Endodermal cell (in vitro differentiated cells): ENCODE data around the gene GNA12. TPM values are rescaled to one million over a fixed set of nuclear protein-coding genes. Genes with fewer than 3 reads are reported as not detected.
A peak's percentile ranks its signal among the peaks of the same experiment; 100 is the strongest.

Experiments used
- DNase-seq: peaks from one replicate; pipeline ENCODE4 v3.0.0-alpha.2; 2017
- H3K27ac ChIP-seq: 2 replicates; pipeline ENCODE4 v1.5.1; 2013; ENCODE audit warnings: mild to moderate bottlenecking, low read depth, low read length, moderate library complexity
- H3K27me3 ChIP-seq: 2 replicates; pipeline ENCODE4 v1.6.1; 2013; ENCODE audit warnings: mild to moderate bottlenecking, low read length, moderate library complexity; ENCODE audit not compliant: insufficient read depth, control insufficient read depth, poor library complexity, severe bottlenecking
- H3K36me3 ChIP-seq: 2 replicates; pipeline ENCODE4 v1.7.0; 2013; ENCODE audit warnings: mild to moderate bottlenecking, low read length, moderate library complexity; ENCODE audit not compliant: control insufficient read depth, insufficient read depth
- H3K4me1 ChIP-seq: one replicate; pipeline ENCODE4 v1.7.0; 2013; ENCODE audit warnings: low read length; ENCODE audit not compliant: control insufficient read depth, insufficient read depth
- H3K4me3 ChIP-seq: 2 replicates; pipeline ENCODE4 v1.5.1; 2013; ENCODE audit warnings: mild to moderate bottlenecking, low read length, moderate library complexity
- H3K9ac ChIP-seq: 2 replicates; pipeline ENCODE4 v1.6.1; 2013; ENCODE audit warnings: mild to moderate bottlenecking, low read length, moderate library complexity; ENCODE audit not compliant: poor library complexity, severe bottlenecking; ENCODE audit errors: extremely low read depth
- H3K9me3 ChIP-seq: 2 replicates; pipeline ENCODE4 v1.6.1; 2013; ENCODE audit warnings: mild to moderate bottlenecking, low read length, moderate library complexity; ENCODE audit not compliant: control insufficient read depth
- H3K27ac Mint-ChIP-seq: 2 replicates; pipeline ENCODE4 v1.8.0; 2020; ENCODE audit warnings: mixed read lengths
- H3K27me3 Mint-ChIP-seq: 2 replicates; pipeline ENCODE4 v1.8.0; 2021; ENCODE audit warnings: mild to moderate bottlenecking, mixed read lengths; ENCODE audit not compliant: insufficient read depth
- H3K36me3 Mint-ChIP-seq: 2 replicates; pipeline ENCODE4 v1.8.0; 2020; ENCODE audit warnings: low read depth, mixed read lengths
- H3K4me1 Mint-ChIP-seq: 2 replicates; pipeline ENCODE4 v1.8.0; 2020; ENCODE audit warnings: mixed read lengths
- H3K4me3 Mint-ChIP-seq: 2 replicates; pipeline ENCODE4 v1.8.0; 2020; ENCODE audit warnings: mild to moderate bottlenecking, moderate library complexity, mixed read lengths
- H3K9me3 Mint-ChIP-seq: 2 replicates; pipeline ENCODE4 v1.8.0; 2020; ENCODE audit warnings: mild to moderate bottlenecking, mixed read lengths
- WGBS, 2 experiments: methylation state at CpG; one replicate each; pipeline versions ENCODE4 v1.1.5 to v1.1.7; 2013; ENCODE audit warnings: missing lambda C conversion rate in 2 of 2, mixed read lengths in 1 of 2; ENCODE audit not compliant: insufficient coverage in 1 of 2, insufficient read length in 1 of 2; 5-methylcytosine and 5-hydroxymethylcytosine counted together
- total RNA-seq, 2 donors: library from RNA; stranded (reverse); fragmentation: NEBNext Ultra II Directional in 1 of 2; extraction: Animal tissue kit (Norgen Biotek cat#: 25700) in 1 of 2; gene quantifications; 2 replicates in 1 of 2; 3 replicates in 1 of 2; pipeline ENCODE4 v1.2.1, GENCODE V29; 2021
- TF ChIP-seq, protein P1 (sequence below): fragments of 200-600 bp; sonication (generic); conservative IDR thresholded peaks from 2 replicates; pipeline ENCODE4 v1.5.0; 2021; ENCODE audit warnings: antibody characterized with exemption, mild to moderate bottlenecking

Gene GNA12
- total RNA-seq, 2 donors from 2014 or later, result 55.0 to 64.7 TPM

DNA sequence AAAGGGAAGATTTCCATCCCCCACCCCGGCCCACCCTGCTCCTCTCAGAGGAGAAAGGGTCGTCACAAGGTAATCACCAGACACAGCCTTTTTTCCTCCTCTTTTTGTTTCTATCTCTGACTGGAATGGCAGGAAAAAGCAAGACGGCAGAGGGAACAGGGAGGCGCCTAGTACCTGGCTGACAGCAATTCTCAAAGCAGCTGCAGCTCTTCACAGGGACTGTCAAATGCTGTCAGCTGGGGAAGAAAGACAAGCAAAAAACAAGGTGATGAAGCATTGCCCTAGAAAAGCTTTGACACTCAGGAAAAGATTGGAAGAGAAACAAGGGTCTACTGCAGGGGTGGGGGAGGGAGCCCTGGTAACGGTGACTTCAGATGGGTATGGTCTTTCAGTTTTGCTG, 52.7 kb downstream of the GNA12 start:
- 91 to 100% methylated on average over 2 to 5 of the region's 5 CpGs for WGBS, 2 experiments
- Mint-ChIP-seq H3K4me1 (no peaks in the 10 kb centered on the region), H3K9me3 (no peaks in the 10 kb centered on the region), H3K4me3 (no peak overlapping the region), H3K36me3 (peaks cover 71% of the 10 kb centered on the region), H3K27ac (no peak overlapping the region), H3K27me3 (no peaks in the 10 kb centered on the region)
- Histone ChIP-seq H3K9me3 (no peaks in the 10 kb centered on the region), H3K4me3 (no peak overlapping the region), H3K27ac (no peak overlapping the region), H3K4me1 (no peaks in the 10 kb centered on the region), H3K36me3 (peaks cover 68% of the 10 kb centered on the region), H3K9ac (no peak overlapping the region), H3K27me3 (no peaks in the 10 kb centered on the region)
- no peak for DNase-seq
- TF ChIP-seq, protein P1, sequence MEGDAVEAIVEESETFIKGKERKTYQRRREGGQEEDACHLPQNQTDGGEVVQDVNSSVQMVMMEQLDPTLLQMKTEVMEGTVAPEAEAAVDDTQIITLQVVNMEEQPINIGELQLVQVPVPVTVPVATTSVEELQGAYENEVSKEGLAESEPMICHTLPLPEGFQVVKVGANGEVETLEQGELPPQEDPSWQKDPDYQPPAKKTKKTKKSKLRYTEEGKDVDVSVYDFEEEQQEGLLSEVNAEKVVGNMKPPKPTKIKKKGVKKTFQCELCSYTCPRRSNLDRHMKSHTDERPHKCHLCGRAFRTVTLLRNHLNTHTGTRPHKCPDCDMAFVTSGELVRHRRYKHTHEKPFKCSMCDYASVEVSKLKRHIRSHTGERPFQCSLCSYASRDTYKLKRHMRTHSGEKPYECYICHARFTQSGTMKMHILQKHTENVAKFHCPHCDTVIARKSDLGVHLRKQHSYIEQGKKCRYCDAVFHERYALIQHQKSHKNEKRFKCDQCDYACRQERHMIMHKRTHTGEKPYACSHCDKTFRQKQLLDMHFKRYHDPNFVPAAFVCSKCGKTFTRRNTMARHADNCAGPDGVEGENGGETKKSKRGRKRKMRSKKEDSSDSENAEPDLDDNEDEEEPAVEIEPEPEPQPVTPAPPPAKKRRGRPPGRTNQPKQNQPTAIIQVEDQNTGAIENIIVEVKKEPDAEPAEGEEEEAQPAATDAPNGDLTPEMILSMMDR, result no peak

DNA sequence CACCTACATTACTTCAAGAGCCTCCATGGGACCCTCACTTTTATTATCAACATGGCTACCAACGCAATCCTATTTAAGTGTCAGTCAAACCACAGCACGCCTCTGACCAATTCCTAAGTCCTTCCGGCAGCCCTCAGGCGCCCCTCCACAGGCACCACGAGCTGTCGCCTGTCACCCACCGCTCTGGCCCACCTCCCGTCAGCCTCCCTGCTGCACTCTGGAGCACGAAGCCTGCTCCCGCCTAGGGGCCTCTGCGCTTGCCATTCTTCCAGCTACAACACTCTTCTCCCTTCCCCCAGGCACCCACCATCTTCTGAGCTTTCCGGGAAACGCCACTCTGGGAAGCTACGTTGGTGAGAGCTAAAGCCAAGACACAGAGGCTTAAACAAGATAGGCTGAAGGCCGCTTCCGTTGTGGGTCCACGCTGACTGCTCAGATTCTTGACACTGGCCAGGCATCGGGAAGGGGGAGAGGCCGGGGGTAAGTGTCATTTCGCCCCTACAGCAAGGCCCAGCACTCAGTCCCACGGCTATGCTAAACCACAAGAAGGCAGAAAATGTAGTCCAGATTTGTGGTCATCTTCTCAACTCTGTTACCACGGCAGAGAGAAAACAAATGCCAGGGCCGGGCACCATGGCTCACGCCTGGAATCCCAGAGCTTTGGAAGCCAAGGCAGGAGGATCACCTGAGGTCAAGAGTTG, 56.7 kb downstream of the GNA12 start:
- no peaks in the 10 kb centered on the region for H3K27me3 Mint-ChIP-seq
- Histone ChIP-seq H3K4me3 (no peak overlapping the region), H3K4me1 (no peaks in the 10 kb centered on the region), H3K27ac (no peak overlapping the region), H3K27me3 (no peaks in the 10 kb centered on the region), H3K36me3 (peaks cover 68% of the 10 kb centered on the region), H3K9ac (no peak overlapping the region), H3K9me3 (peaks cover 6% of the 10 kb centered on the region)
- no peaks in the 10 kb centered on the region for H3K4me1 Mint-ChIP-seq
- TF ChIP-seq, protein P1, result no peak
- DNase-seq, result no peak
- H3K27ac Mint-ChIP-seq, result peak overlapping the region; percentile 16
- 94 to 95% methylated on average over 20 to 24 of the region's 24 CpGs for WGBS, 2 experiments
- H3K9me3 Mint-ChIP-seq, result peaks cover 6% of the 10 kb centered on the region
- no peak overlapping the region for H3K4me3 Mint-ChIP-seq
- peaks cover 63% of the 10 kb centered on the region for H3K36me3 Mint-ChIP-seq

DNA sequence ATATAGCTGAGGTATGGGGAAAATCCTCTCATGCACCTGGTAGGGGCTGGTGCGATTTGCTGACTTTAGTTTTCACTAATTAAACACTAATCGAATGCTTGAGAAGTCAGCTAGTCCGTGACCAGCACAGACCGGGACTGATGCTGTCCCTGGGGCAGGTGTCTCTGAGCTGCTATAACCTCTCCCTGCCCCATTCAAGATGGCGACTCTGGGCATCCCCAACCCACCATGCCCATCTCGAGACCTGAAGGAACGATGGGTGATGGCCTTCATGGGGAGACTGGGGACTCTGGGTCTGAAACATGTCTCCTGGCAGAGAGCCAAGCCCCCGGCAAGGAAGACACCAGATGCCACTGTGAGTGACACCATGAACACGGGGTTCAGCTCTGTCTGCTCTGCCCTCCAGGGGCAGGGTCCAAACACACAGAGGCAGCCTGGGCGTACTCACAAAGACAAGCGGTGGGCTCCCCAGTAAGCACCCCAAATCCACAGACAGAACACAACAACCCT, 57.4 kb downstream of the GNA12 start:
- TF ChIP-seq, protein P1, result no peak
- no peak overlapping the region for H3K4me3 Mint-ChIP-seq
- Histone ChIP-seq H3K4me3 (no peak overlapping the region), H3K4me1 (no peaks in the 10 kb centered on the region), H3K36me3 (peaks cover 66% of the 10 kb centered on the region), H3K27me3 (no peaks in the 10 kb centered on the region), H3K27ac (no peak overlapping the region), H3K9me3 (peaks cover 9% of the 10 kb centered on the region), H3K9ac (no peak overlapping the region)
- 94 to 97% methylated on average over 10 to 11 of the region's 11 CpGs for WGBS, 2 experiments
- peaks cover 1% of the 10 kb centered on the region for H3K4me1 Mint-ChIP-seq
- peaks cover 10% of the 10 kb centered on the region for H3K9me3 Mint-ChIP-seq
- peak overlapping the region; percentile 16 for H3K27ac Mint-ChIP-seq
- peaks cover 65% of the 10 kb centered on the region for H3K36me3 Mint-ChIP-seq
- H3K27me3 Mint-ChIP-seq, result no peaks in the 10 kb centered on the region
- no peak for DNase-seq
